Measurements from ENCODE around the gene EFCC1.

The EFCC1 gene

GRCh38 chr3:129033633-129034321 lies 32.7 kb downstream of the EFCC1 start:
- no peak for DNase-seq

- no peak for DNase-seq
Measured at GRCh38 chr3:129034642-129035041, 33.5 kb downstream of the EFCC1 start.

GRCh38 chr3:129035360-129036221 lies 34.5 kb downstream of the EFCC1 start:
- no peak for DNase-seq

- no peak for DNase-seq
Measured at GRCh38 chr3:129036222-129037092, 35.4 kb downstream of the EFCC1 start.

GRCh38 chr3:129037093-129037419 lies 36.0 kb downstream of the EFCC1 start:
- no peak for DNase-seq

- no peak for DNase-seq
Measured at GRCh38 chr3:129038121-129038855, 37.2 kb downstream of the EFCC1 start.

GRCh38 chr3:129039271-129040038 lies 38.4 kb downstream of the EFCC1 start:
- DNase-seq = peak; percentile 61

- DNase-seq = no peak
Measured at GRCh38 chr3:129040039-129040336, 38.9 kb downstream of the EFCC1 start.

GRCh38 chr3:129040579-129041300 lies 39.6 kb downstream of the EFCC1 start:
- DNase-seq = no peak

GRCh38 chr3:129045675-129046036 lies 44.6 kb downstream of the EFCC1 start:
- no peak for DNase-seq

- DNase-seq = no peak
Measured at GRCh38 chr3:129046037-129046731, 45.1 kb downstream of the EFCC1 start.

GRCh38 chr3:129046732-129047552 lies 45.8 kb downstream of the EFCC1 start:
- DNase-seq = no peak

- no peak for DNase-seq
Measured at GRCh38 chr3:129047553-129047839, 46.4 kb downstream of the EFCC1 start.

GRCh38 chr3:129050556-129051295 lies 49.6 kb downstream of the EFCC1 start:
- no peak for DNase-seq

- no peak for DNase-seq
Measured at GRCh38 chr3:129051871-129052340, 50.8 kb downstream of the EFCC1 start.

- no peak for DNase-seq
Measured at GRCh38 chr3:129052675-129053074, 51.6 kb downstream of the EFCC1 start.

- DNase-seq = no peak
Measured at GRCh38 chr3:129054605-129055104, 53.6 kb downstream of the EFCC1 start.

- no peak for DNase-seq
Measured at GRCh38 chr3:129056451-129057173, 55.5 kb downstream of the EFCC1 start.

Data from right hindlimb (tissue), 1 donor.